K562 (cell line): ENCODE measurements around the gene SFRP2. TPM values are rescaled to one million over a fixed set of nuclear protein-coding genes. Genes with fewer than 3 reads are reported as not detected.
A peak's percentile ranks its signal among the peaks of the same experiment; 100 is the strongest.

Experiments
- ATAC-seq: fragments of 200-7000 bp; cut with Tn5 transposase; 3 replicates; pipeline ENCODE4 v1.9.1; 2020; ENCODE audit warnings: moderate library complexity
- BruUV-seq: library from RNA; stranded (reverse); fragments of 400-500 nt; replicated peaks from 2 replicates; lab custom pipeline; 2021; lab: Mats Ljungman, UMichigan
- CTCF ChIA-PET: fragments of 300-600 bp; formaldehyde crosslinking; extraction: SDS; loops from one replicate; lab custom pipeline; 2021; ENCODE audit warnings: low intra/inter-chr PET ratio; lab: Yijun Ruan, JAX
- POLR2A ChIA-PET: fragments of 300-600, 350-650 bp; sonication (Branson Sonifier 250); formaldehyde crosslinking; extraction: SDS; loops from one replicate; lab custom pipeline; 2021; ENCODE audit warnings: antibody characterized with exemption, inconsistent platforms; lab: Yijun Ruan, JAX
- DNase-seq, 4 experiments: peaks; one replicate each; pipeline versions ENCODE4 v3.0.0 to v3.0.0-alpha.2; 2011 to 2018; ENCODE audit warnings: low spot score in 3 of 4, mixed read lengths in 3 of 4; ENCODE audit errors: extremely low read depth in 1 of 4
- FAIRE-seq: peaks from 2 replicates; lab custom pipeline; 2011; peaks lifted over from hg19 to GRCh38; lab: Jason Lieb, UNC
- H2AFZ ChIP-seq: 2 replicates; pipeline ENCODE4 v1.6.0; 2011; ENCODE audit warnings: low read depth, low read length, control low read depth, inconsistent platforms
- H3K27ac ChIP-seq: fragments of 200-600 bp; 3 replicates; pipeline ENCODE4 v1.8.0; 2011; ENCODE audit warnings: low read depth, mild to moderate bottlenecking, control low read depth, inconsistent platforms, low read length, moderate library complexity, mixed read lengths; ENCODE audit errors: extremely low read depth
- H3K27me3 ChIP-seq, 2 experiments: fragments of 300-600 bp in 1 of 2; 2 replicates in 1 of 2; 3 replicates in 1 of 2; pipeline versions ENCODE4 v1.6.0 to v1.8.0; 2011; ENCODE audit warnings: inconsistent platforms in 2 of 2, low read length in 2 of 2, mild to moderate bottlenecking in 1 of 2, mixed read lengths in 1 of 2, moderate library complexity in 1 of 2; ENCODE audit not compliant: control insufficient read depth in 2 of 2, insufficient read depth in 2 of 2
- H3K36me3 ChIP-seq: fragments of 300-600 bp; 3 replicates; pipeline ENCODE4 v1.8.0; 2011; ENCODE audit warnings: mild to moderate bottlenecking, low read length, inconsistent platforms; ENCODE audit not compliant: control insufficient read depth, insufficient read depth
- H3K4me1 ChIP-seq, 2 experiments: fragments of 200-600 bp in 1 of 2; replicated peaks in 1 of 2; 2 replicates in 1 of 2; 3 replicates in 1 of 2; pipeline versions ENCODE4 v1.5.1 to v1.8.0; 2011; ENCODE audit warnings: inconsistent platforms in 2 of 2, low read length in 2 of 2, mild to moderate bottlenecking in 1 of 2, mixed read lengths in 1 of 2, moderate library complexity in 1 of 2; ENCODE audit not compliant: control insufficient read depth in 2 of 2, insufficient read depth in 2 of 2
- H3K4me2 ChIP-seq: 2 replicates; pipeline ENCODE4 v1.6.1; 2011; ENCODE audit warnings: low read length, control low read depth, inconsistent platforms, mixed read lengths; ENCODE audit not compliant: insufficient read depth
- H3K4me3 ChIP-seq: fragments of 200-600 bp; sonication (generic), shearing (Covaris generic); 2 replicates; pipeline ENCODE4 v1.5.1; 2016; ENCODE audit warnings: control low read depth, inconsistent platforms
- H3K79me2 ChIP-seq: fragments of 200-600 bp; 3 replicates; pipeline ENCODE4 v1.8.0; 2011; ENCODE audit warnings: low read length, inconsistent platforms; ENCODE audit not compliant: control insufficient read depth, insufficient read depth
- H3K9ac ChIP-seq, 2 experiments: 2 replicates each; pipeline versions ENCODE4 v1.6.0 to v1.6.1; 2011; ENCODE audit warnings: low read depth in 2 of 2, low read length in 2 of 2, control low read depth in 1 of 2, inconsistent platforms in 1 of 2, mild to moderate bottlenecking in 1 of 2, mixed read lengths in 1 of 2; ENCODE audit not compliant: insufficient read depth in 1 of 2
- H3K9me1 ChIP-seq: one replicate; pipeline ENCODE4 v1.6.0; 2011; ENCODE audit warnings: inconsistent platforms, mild to moderate bottlenecking, low read length, moderate library complexity; ENCODE audit not compliant: control insufficient read depth, insufficient read depth
- H3K9me3 ChIP-seq: replicated peaks from 2 replicates; pipeline ENCODE4 v1.5.1; 2011; ENCODE audit warnings: low read depth, low read length, inconsistent platforms; ENCODE audit not compliant: control insufficient read depth, insufficient read depth
- H4K20me1 ChIP-seq: replicated peaks from 2 replicates; pipeline ENCODE4 v1.6.1; 2011; ENCODE audit warnings: low read length, inconsistent platforms, mixed read lengths; ENCODE audit not compliant: control insufficient read depth, insufficient read depth
- FOXJ2 ChIP-seq: fragments of 200-800 bp; sonication (Bioruptor generic); IDR thresholded peaks from 2 replicates; pipeline ENCODE4 v1.6.1; 2016; ENCODE audit warnings: missing genetic modification characterization, missing compliant biosample characterization
- HEY1 ChIP-seq: fragments of 250-450 bp; sonication (Bioruptor Pico); IDR thresholded peaks from 2 replicates; pipeline ENCODE4 v1.5.0; 2020; ENCODE audit warnings: mild to moderate bottlenecking, moderate library complexity, borderline replicate concordance
- HNRNPUL1 ChIP-seq: fragments of 200-400 bp; formaldehyde crosslinking; IDR thresholded peaks from 2 replicates; pipeline ENCODE4 v1.6.1; 2017; ENCODE audit warnings: low read length
- JUNB ChIP-seq: fragments of 450-650 bp; formaldehyde crosslinking; conservative IDR thresholded peaks from 2 replicates; pipeline ENCODE4 v1.4.0; 2020; ENCODE audit warnings: mild to moderate bottlenecking
- PREB ChIP-seq: sonication (generic); formaldehyde crosslinking; IDR thresholded peaks from 2 replicates; pipeline ENCODE4 v1.8.1; 2023; ENCODE audit warnings: mild to moderate bottlenecking, missing genetic modification reagents
- SETDB1 ChIP-seq: IDR thresholded peaks from one replicate; pipeline ENCODE4 v1.6.1; 2012; ENCODE audit warnings: low read length, control low read depth, inconsistent platforms
- VEZF1 ChIP-seq: fragments of 200-800 bp; sonication (Bioruptor generic); IDR thresholded peaks from 2 replicates; pipeline ENCODE4 v1.6.1; 2017; ENCODE audit warnings: missing genetic modification characterization, missing compliant biosample characterization
- WGBS: fragments of 100-300 bp; shearing (Covaris generic); methylation state at CpG from one replicate; pipeline ENCODE4 v1.1.6; 2016; ENCODE audit warnings: low coverage, mixed read lengths; ENCODE audit not compliant: insufficient coverage; ENCODE audit errors: missing lambda C conversion rate; 5-methylcytosine and 5-hydroxymethylcytosine counted together
- in situ Hi-C: fragments of 300-500 bp; cut with MboI; formaldehyde crosslinking; loops from 4 replicates; pipeline ENCODE4 v1.15.0; 2018; ENCODE audit warnings: inconsistent platforms, mixed read lengths
- intact Hi-C: fragments of 100-400 bp; cut with micrococcal nuclease; formaldehyde crosslinking; loops from 2 replicates; pipeline ENCODE4 v1.14.2; 2022
- polyA plus RNA-seq, 8 experiments: library from polyadenylated mRNA; depleted of rRNA in 4 of 8; stranded (reverse) in 5 of 8; unstranded in 3 of 8; fragments of >200 nt; fragmentation: Nextera tagmentation in 2 of 8; fragmentation: Illumina TruSeq in 1 of 8; extraction: Ambion mirVana in 2 of 8; extraction: Trizol in 1 of 8; gene quantifications; 2 replicates each; pipeline versions ENCODE4 v1.2.1 to v1.2.3, GENCODE V29; 2011 to 2014; ENCODE audit warnings: inconsistent platforms in 1 of 8, missing spikeins in 1 of 8
- total RNA-seq, 7 experiments: library from RNA; depleted of rRNA in 6 of 7; stranded (reverse); fragments of >200 nt in 6 of 7; fragmentation: Illumina TruSeq in 2 of 7; extraction: Trizol in 2 of 7; gene quantifications; 2 replicates each; pipeline versions ENCODE4 v1.2.1 to v1.2.3, GENCODE V29; 2011 to 2021; ENCODE audit warnings: low replicate concordance in 1 of 7
- TF ChIP-seq, protein P1 (sequence below), 2 experiments: IDR thresholded peaks; 2 replicates each; pipeline ENCODE4 v1.6.1; 2011; ENCODE audit warnings: borderline replicate concordance in 1 of 2, control low read depth in 1 of 2, low read depth in 1 of 2, low read length in 1 of 2, mild to moderate bottlenecking in 1 of 2, mixed read lengths in 1 of 2, moderate library complexity in 1 of 2; ENCODE audit not compliant: insufficient read depth in 1 of 2, insufficient read length in 1 of 2, poor library complexity in 1 of 2, severe bottlenecking in 1 of 2; ENCODE audit errors: extremely low read depth in 1 of 2

Gene SFRP2
- total and polyA plus RNA-seq, 9 of the 15 experiments (the other 6 are each of a cell fraction or from before 2014, with no cell fraction given) = 0.29 TPM; not detected in 8

- H3K4me3 ChIP-seq = no peak within 1 kb of the TSS
Measured at GRCh38 chr4:153759407-153760316, 29.2 kb downstream of the SFRP2 start, which contains the start of gene RNF175. Gene RNF175, minus strand, starts transcription at chr4:153760024. Its CDS starts 162 bp downstream, at chr4:153759862.

More at GRCh38 chr4:153759407-153760316, 29.2 kb downstream of the SFRP2 start, which contains the start of gene RNF175:
- POLR2A ChIA-PET = no interaction called here
- CTCF ChIA-PET = no interaction called here
- no peaks in the 10 kb centered on the region for H3K9me3 ChIP-seq
- DNase-seq (peak in 2 of 4 experiments; percentile 26 to 35), FAIRE-seq (no peak), ATAC-seq (peak; percentile 69)
- WGBS = 9% methylated on average over 15 of the region's 76 CpGs
- no TSS peak for BruUV-seq
- peak within 1 kb of the TSS; percentile 37; the same call in 1 of the 2 replicates for H2AFZ ChIP-seq
- no peak within 1 kb of the TSS for H3K4me2 ChIP-seq
- H3K79me2 ChIP-seq = no peaks in the 10 kb centered on the region
- in situ Hi-C loops (no loop called here), intact Hi-C loops (loop anchor here (10.0 kb wide), 1 partner anchor 325 kb away; no protein-coding TSS in a partner anchor)
- H3K9me1 ChIP-seq = no peaks in the 10 kb centered on the region
- no peaks in the 10 kb centered on the region for H3K36me3 ChIP-seq
- no peak within 1 kb of the TSS for H3K27ac ChIP-seq
- peak within 1 kb of the TSS in 1 of 2 experiments; percentile 39; a peak in 1 of 4 replicates for H3K9ac ChIP-seq
- H4K20me1 ChIP-seq = no peaks in the 10 kb centered on the region
- H3K27me3 ChIP-seq = peaks cover 20 to 41% of the 10 kb centered on the region in 2 experiments; a peak in 4 of 5 replicates
- TF ChIP-seq FOXJ2 (tag) = no peak
- TF ChIP-seq PREB = no peak
- no peak for TF ChIP-seq JUNB (CRISPR knock-in tag)
- no peak for TF ChIP-seq HEY1 (CRISPR knock-in tag)
- peak; percentile 18; the same call in 1 of the 2 replicates for TF ChIP-seq VEZF1 (CRISPR knock-in tag)
- no peak for TF ChIP-seq SETDB1
- no peak for TF ChIP-seq HNRNPUL1
- TF ChIP-seq, protein P1, sequence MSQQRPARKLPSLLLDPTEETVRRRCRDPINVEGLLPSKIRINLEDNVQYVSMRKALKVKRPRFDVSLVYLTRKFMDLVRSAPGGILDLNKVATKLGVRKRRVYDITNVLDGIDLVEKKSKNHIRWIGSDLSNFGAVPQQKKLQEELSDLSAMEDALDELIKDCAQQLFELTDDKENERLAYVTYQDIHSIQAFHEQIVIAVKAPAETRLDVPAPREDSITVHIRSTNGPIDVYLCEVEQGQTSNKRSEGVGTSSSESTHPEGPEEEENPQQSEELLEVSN (IDR thresholded peaks at IDR 0.05; ENCODE audit: borderline replicate concordance in 1 of 2, extremely low read depth in 1 of 2, insufficient read depth in 1 of 2, insufficient read length in 1 of 2, low read depth in 1 of 2, low read length in 1 of 2, poor library complexity in 1 of 2, severe bottlenecking in 1 of 2) = peak in 1 of 2 experiments; percentile 58
- H3K4me1 ChIP-seq = peaks cover 0 to 10% of the 10 kb centered on the region in 2 experiments; a peak in 2 of 5 replicates
